Measurements from ENCODE around the gene COL23A1.

Gene COL23A1

DNA sequence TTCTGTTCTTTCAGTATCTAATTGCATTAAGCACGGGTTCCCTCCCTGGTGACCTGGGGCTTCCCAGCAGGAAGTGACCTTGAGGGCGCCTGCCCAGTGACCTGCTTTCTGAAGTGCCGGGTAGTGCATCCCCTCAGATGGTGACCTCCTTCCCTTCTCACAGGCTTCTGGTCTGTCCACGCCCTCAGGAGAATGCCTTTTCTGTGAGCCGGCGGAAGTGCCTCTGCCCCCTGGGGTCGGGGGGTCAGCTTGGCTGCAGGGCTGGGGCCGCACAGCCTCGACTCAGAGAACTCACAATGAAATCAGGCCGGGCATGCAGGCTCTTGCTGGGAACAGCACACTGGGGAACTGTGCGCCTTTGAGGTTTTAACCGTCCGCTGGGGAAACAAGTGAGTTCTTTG is 233.1 kb downstream of the COL23A1 start:
- DNase-seq (ENCODE audit: low read depth) = no peak

GRCh38 chr5:178356431-178356872 is 233.7 kb downstream of the COL23A1 start:
- DNase-seq (ENCODE audit: low read depth) = no peak

- no peak for DNase-seq (ENCODE audit: low read depth)
These were observed 234.5 kb downstream of the COL23A1 start for GRCh38 chr5:178355671-178356070.

GRCh38 chr5:178353461-178353860 is 236.7 kb downstream of the COL23A1 start:
- no peak for DNase-seq (ENCODE audit: low read depth)

DNA sequence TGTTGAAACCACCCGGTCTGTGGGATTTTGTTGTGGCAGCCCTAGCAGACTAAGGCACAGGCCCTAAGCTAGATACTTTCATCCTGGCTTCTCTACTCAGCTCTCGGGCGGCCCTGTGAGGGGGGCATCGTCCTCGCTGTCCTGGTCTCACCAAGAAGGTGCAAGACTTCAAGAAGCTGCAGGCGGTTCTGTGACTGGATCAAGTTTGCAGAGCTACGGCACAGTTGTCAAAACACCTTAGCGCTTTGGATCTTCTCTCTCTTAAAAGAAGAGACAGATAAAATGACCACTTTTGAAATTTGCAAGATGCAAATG is 238.2 kb downstream of the COL23A1 start:
- no peak for DNase-seq (ENCODE audit: low read depth)

DNA sequence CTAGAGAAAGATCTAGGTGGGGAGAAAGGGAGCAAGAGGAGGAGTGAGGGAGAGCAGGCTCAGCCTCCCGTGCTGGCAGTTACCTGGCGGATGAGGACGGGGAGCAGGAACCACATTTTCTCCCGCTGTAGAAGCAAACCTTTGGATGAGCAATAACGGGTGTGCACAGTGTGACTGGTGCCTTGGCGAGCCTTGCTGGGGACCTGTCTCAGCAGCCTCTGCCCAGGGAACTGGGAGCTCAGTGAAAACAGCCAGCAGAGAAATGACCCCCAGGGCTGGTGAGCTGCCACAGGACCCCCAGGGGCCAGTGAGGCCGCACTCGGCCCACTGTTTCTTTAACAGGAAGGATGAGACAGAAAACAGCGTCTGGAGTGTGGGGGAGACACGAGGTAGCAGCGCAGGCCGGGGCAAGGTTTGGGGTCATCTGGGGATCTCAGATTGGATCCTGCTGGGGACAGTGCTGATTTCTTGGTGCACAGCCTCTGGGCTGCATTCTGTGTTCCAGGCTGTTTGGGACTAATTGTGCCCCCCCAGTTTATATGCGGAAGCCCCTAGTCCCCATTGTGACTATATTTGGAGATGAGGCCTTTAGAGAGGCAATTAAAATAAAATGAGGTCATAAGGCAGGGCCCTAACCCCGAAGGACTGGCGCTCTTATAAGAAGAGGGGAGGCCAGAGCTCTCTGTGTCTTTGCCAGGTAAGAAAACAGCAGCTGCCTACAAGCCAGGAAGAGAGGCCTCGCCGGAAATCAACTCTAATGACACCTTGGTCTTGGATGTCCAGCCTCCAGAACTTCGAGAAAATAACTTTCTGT is 238.8 kb downstream of the COL23A1 start:
- DNase-seq (ENCODE audit: low read depth) = no peak

GRCh38 chr5:178350361-178351220 is 239.6 kb downstream of the COL23A1 start:
- peak; percentile 42 for DNase-seq (ENCODE audit: low read depth)

DNA sequence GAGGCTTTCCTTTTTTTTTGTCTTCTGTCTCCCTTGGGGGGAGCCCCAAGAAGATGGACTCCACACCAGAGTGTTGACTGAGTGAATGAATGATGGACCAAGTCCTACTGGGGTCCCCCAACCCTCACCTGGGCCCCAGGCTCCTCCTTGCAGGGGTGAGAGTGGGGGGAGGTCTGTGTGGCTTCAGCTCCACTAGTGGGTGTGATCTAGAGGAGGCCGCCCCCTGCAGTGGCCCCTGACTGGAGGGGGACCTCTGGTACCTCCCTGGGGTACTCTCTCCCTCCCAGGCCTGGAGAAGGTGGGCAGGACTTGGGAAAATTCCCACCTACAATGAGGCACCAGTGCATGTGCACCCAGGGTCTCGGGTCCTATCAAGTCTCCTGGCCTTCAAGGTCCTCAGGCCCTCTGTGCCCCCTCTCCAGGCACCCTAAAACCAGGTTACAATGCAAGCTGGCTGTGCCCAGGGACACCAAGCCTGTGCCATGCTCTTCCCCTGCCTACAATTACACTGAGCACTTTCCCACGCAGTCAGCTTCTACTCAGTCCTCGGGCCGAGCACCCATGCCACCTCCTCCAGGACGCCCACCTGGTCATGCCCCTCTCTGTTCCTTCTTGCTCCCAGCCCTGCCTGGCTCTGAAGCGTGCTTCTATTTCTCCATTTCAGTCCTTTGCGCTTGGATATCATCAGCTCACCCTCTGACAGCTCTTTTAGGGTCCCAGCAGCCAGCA is 240.4 kb downstream of the COL23A1 start:
- DNase-seq (ENCODE audit: low read depth) = no peak

DNA sequence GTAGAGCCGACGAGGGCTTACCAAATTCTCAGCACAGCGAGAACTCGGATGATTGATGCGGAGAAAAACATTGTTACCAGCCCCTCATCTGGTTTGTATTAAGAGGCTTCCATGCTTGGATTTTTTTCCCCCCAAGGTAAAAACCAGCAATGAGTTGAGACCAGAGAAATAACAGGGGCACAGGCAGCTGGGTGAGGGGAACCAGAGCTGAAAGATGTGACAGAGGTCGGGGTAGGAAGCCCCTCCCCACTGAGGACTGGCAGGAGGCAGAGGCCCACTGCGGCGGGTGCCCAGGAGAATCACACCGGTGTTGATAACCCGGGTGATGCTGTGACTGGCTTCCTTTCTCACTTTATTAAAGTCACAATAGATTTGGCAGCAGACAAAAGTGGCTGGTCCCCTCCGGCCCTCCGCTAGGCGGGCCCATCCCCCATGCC is 241.1 kb downstream of the COL23A1 start:
- no peak for DNase-seq (ENCODE audit: low read depth)

DNA sequence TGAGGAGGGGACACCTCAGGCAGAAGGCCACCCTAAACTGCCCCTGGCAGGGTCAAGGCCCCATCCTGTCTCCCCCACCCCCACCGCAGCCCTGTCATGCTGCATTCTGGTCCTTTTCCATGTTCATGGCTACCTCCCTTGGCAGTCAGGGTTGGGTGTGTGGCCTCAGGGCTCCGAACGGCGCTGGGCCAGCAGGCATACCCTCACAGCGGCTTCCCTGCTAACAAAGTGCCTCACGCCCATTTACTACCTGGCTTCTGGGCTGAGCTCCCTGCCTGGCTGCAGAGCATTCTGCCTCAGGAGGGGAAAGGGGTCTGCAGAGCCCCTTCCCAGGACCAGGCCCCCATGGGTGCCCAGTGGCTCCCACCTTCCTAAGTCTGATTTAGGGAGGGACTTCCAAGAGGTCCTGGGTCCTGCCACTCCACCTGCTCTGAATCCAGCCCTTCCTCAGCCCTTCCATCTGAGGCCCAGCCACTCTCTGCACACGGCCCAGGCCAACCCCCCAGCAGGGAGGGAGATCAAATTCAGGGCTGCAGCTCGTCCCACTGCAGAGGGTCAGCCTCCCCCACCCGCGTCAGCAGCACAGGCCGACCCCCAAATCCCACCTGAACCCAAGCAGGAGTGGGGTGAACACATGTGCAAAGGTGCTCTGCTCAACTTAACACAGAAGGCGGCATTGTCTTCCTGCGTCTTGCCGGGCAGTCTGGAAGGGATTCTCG is 241.7 kb downstream of the COL23A1 start:
- DNase-seq (ENCODE audit: low read depth) = no peak

DNA sequence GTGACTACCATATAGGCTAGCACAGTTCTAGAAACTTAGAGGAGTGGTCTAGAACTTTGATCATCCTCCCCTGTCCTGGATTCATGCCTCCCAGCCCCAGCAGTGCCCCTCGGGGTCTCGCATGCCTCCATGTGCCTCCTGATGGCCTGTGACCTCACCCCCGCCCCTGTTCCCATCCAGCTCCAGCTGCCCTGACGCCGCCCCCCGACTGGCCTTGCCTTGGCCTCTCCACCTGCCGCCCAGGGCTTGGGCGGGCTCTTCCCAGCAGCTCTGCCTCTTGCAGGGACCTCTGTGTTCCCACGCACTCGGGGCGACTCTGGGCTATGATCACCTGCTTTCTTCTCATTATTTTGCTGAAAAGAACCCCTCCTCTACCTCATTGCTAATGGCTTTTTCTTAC is 242.2 kb downstream of the COL23A1 start:
- no peak for DNase-seq (ENCODE audit: low read depth)

DNA sequence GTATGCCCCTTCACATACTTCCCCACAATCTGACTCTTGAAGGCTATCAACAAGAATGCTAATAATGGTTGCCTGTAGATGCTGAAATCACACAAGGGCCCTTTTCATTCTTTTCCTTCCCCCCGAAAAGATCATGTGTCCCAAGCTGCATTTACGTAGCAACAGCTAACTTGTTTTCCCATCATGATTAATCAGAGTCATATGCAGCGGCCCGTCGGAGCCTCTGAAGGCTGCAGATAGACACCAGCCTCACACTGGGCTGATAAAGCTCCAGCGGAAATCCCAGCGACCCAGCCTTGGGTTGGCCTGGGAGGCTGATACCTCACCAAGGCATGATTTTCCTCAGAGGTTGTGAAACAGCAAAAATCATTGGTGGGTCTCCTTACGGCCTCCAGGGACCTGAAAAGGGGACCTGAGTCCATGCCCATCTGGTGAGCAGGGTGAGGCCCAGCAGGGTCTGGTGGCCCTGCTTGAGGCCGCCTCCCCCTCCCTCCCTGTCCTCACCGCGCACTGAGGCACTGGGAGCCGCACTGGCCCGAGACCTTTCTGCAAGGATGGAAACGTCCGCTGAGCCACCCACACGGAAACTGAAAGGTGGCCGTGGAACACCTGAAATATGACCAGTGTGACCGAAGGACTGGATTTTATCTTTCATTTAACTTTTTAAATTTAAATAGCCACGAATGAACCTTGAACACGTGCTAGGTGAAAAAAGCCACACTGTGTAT is 243.4 kb downstream of the COL23A1 start:
- no peak for DNase-seq (ENCODE audit: low read depth)

DNA sequence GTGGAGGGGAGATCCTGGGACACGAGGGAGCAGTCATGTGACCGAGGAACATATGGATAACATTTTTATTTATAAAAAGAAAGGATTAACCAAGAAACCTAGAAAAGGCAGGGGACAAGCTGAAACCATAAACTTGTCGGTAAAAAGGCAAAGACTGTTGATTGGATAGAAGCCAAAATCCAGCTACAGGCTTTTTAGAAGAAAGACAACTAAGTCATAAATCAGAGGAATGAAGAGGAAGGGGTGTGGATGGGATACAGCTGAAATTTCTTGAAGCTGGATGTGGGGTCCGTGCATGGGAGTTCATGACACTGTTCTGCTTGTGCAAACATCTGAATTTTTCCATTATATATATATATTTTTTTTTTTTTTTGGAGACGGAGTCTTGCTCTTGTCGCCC is 246.9 kb downstream of the COL23A1 start:
- no peak for DNase-seq (ENCODE audit: low read depth)

GRCh38 chr5:178341851-178342140 is 248.4 kb downstream of the COL23A1 start:
- DNase-seq (ENCODE audit: low read depth) = no peak

- no peak for DNase-seq (ENCODE audit: low read depth)
These were observed 248.9 kb downstream of the COL23A1 start for GRCh38 chr5:178341091-178341850.

DNA sequence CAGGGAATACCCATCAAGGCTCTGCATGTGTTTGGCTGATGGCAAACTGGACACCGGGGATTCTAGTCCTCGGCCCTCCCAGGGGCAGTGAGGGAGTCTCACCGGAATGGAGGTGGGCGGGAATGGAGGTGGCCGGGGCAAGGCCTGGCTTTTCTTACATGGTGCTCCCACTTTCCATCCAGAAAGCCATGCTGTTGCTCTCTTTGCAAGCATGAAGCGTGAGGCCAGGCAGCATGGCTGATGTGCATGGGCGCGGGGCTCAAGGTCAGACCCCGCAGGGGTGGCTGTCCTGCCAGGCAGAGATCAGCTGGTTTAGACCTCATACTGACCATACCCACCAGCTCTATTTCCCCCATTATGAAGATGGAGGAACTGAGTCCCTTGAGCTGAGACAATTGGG is 249.6 kb downstream of the COL23A1 start:
- no peak for DNase-seq (ENCODE audit: low read depth)

- no peak for DNase-seq (ENCODE audit: low read depth)
These were observed 250.0 kb downstream of the COL23A1 start for GRCh38 chr5:178340187-178340586.

DNA sequence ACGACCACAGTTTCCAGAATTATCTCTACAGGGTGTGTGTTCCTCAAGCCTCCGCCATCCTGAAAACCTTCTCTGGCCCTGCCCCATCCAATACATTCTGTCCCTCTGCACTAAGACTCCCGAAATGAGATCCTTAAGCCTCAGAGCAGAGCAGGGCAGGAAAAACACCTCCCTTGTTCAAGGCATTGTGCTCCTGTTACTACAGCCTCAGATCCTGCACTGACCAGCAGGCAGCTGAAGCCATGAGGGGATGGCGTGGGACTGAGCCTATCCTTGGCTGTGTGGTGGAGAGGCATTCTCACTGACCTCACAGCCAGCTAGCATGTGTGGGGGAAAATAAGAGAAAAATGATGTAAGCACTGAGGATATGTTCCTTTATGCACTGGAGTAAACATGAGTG is 250.9 kb downstream of the COL23A1 start:
- DNase-seq (ENCODE audit: low read depth) = no peak

- DNase-seq (ENCODE audit: low read depth) = no peak
These were observed 251.4 kb downstream of the COL23A1 start for GRCh38 chr5:178338750-178339144.

- no peak for DNase-seq (ENCODE audit: low read depth)
These were observed 252.0 kb downstream of the COL23A1 start for GRCh38 chr5:178338126-178338749.
